ENCODE measurements around the gene KRTAP22-1. TPM values are rescaled to one million over a fixed set of nuclear protein-coding genes. Genes with fewer than 3 reads are reported as not detected.

Gene KRTAP22-1
- total RNA-seq (2022; extraction: Qiagen RNA extraction) = not detected in 5 replicates

DNA sequence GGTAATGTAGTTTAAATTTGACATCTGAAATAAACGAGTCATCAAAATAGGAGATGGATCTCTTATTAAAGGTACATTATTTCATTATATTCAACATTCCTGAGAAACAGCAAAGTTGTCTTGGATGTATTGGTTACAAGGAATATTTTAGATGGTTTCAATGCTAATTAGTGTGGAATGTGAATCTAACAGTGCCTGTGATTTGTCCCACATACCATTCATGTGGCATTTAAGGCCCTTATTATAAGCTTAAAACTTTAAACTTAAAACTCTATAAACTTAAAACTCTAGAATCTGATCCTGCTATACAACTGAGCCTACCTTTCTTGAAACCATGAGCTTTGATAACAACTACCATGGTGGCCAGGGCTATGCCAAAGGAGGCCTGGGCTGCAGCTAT is at the start of gene KRTAP22-1:
TSS of gene KRTAP22-1 (plus strand) at position 301 of the 400 bp plus-strand sequence.

DNA sequence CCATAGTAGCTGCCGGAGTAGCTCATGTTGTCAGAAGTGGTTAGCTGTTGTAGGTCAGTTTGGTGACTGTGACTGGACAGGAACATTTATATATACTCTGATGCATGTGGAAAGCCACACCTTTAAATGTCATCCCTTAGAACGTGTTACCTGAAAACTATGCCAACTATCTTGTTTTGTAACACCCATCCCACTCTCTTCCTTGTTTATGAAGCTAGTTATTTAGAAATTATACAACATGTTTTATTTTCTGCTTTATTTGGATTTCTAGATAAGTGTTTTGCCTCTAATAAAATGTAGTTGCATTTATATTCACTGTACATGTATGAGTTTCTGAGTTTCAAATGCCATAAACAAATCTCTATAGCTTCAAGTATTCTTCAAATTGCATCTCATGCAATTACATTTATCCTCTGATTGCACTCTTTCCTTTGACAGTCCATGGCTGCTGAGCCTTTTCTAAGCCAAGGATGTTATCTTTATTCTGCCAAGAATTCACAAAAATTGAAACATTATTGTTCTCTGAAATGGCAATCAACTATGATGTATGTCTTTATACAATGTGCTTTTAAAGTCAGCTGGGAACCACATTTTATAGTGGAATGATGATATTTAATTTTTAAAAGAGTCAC is 39.5 kb upstream of the KRTAP22-1 start, which contains the start of gene KRTAP19-7:
TSS of gene KRTAP19-7 (minus strand) at position 51 of the 632 bp plus-strand sequence. CDS start at position 26, 25 bp downstream.

DNA sequence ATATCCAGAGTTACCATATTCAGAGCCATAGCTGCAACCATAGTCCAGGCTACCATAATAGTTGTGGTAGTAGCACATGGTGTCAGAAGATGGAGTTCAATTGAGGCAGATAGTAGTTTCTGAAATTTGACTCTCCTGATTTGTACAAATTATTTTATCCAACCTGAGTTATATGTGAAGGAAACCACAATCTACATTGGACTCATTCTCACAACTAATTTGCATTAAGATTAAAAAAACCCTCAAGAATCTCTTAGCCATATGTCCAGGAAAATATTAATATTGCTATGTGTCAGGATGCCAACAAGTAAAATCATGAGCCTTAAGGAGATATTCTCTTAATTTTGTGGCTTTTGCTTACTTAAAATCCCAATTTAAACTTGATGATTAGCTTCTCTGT is 10.6 kb upstream of the KRTAP22-1 start, which contains the start of gene KRTAP22-2:
TSS of gene KRTAP22-2 (minus strand) at position 101 of the 400 bp plus-strand sequence.

DNA sequence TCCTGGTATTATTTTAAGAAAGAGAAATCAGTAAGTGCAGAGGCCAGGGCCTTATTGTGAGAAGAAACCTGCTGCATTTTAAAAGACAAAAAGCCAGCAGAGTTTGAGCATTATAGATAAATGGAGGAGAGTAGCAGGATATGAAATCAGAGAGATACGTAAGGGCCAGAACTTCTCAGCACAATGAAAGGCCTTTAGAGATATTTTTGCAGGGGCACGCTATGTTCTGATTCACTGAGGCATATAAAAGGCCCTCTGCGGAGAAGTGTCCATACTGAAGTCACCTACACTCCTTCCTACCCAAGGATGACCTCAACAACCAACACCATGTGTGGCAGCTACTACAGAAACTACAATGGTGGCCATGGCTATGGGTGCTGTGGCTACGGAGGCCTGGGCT is 8.7 kb upstream of the KRTAP22-1 start, which contains the start of gene KRTAP6-3:
TSS of gene KRTAP6-3 (plus strand) at position 301 of the 400 bp plus-strand sequence. CDS start at position 307, 6 bp downstream.

DNA sequence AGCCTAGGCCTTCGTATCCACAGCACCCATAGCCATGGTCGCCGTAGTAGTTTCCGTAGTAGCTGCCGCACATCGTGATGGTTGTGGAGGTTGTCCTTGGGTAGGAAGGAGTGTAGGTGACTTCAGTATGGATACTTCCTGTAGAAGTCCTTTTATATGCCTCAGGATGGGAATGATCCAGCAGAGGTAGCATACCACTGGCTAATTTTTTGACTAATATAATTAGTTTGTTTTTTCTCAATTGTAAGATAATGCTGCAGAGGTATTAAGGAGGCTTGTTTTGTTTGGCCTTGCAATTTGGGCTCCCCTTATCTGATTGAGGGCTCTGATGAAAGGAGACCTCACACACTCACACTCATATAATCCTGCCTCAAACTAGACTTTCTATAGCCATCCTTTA is 2.1 kb upstream of the KRTAP22-1 start, which contains the start of gene KRTAP6-2:
TSS of gene KRTAP6-2 (minus strand) at position 101 of the 400 bp plus-strand sequence. CDS start at position 73, 28 bp downstream.

DNA sequence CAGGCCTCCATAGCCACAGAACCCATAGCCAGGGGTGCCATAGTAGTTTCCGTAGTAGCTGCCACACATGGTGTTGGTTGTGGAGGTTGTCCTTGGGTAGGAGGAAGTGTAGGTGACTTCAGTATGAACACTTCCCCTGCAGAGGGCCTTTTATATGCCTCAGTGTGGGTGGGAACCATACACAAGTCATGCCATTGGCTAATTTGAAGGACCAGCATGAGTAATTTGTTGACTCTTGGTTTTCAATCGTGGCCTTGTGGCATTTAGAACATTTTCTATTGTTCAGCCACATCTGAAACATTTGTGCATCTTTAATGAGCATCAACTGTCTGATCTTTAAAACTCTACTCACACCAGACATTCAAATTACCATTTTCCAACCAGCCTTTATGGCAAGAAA is 12.9 kb downstream of the KRTAP22-1 start, which contains the start of gene KRTAP6-1:
TSS of gene KRTAP6-1 (minus strand) at position 95 of the 400 bp plus-strand sequence. CDS start at position 69, 26 bp downstream.

DNA sequence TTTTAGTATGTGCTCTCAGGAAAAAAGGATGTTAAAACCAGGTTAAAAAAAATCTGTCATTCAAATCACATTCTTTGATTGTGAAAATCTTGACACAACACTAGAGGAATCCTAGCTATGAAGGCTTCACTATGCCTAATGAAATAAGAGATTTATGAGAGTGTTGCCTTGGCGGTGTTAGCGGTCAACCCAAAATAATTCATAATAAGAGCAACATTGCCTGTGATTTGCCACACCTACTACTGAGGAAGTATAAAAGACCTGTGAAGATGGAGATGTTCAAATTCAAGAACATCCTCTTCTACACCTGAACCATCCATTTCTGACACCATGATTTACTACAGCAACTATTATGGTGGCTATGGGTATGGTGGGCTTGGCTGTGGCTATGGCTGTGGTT is 15.2 kb downstream of the KRTAP22-1 start, which contains the start of gene KRTAP20-1:
TSS of gene KRTAP20-1 (plus strand) at position 301 of the 400 bp plus-strand sequence. CDS start at position 331, 30 bp downstream.

DNA sequence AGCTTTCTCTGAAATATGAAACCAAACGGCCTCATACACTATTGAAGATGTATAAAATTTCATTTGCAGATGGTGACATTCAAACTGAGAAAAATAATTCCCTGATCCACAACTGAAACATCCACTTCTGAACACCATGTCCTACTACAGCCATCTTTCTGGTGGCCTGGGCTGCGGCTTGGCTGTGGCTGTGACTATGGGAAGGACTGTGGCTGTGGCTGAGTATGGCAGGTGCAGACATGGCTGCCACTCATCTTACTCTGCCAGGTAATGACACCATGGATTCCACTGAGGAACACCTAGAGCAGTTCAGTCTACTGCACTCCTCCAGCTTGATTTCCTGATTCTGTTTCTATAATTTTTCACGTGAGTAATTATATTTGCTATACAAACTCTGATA is 19.6 kb downstream of the KRTAP22-1 start, which contains the start of gene KRTAP20-4:
TSS of gene KRTAP20-4 (plus strand) at position 106 of the 400 bp plus-strand sequence.

DNA sequence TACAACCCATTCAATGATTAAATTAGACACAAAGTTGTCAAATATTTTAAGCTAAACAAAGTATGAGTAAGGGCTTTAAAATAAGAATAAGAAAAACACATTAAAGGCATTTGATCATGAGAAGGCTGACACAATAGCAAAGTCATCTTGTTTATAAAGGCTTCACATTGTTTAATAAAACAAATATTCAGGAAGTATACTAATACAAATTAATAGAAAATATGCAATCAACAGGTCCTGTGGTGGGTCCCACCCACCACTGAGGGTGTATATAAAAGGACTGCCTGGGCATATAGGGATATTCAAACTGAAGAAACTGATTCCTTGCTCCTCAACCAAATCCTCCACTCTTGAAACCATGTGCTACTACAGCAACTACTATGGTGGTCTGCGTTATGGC is 34.0 kb downstream of the KRTAP22-1 start, which contains the start of gene KRTAP20-2:
TSS of gene KRTAP20-2 (plus strand) at position 301 of the 400 bp plus-strand sequence. CDS start at position 359, 58 bp downstream.

DNA sequence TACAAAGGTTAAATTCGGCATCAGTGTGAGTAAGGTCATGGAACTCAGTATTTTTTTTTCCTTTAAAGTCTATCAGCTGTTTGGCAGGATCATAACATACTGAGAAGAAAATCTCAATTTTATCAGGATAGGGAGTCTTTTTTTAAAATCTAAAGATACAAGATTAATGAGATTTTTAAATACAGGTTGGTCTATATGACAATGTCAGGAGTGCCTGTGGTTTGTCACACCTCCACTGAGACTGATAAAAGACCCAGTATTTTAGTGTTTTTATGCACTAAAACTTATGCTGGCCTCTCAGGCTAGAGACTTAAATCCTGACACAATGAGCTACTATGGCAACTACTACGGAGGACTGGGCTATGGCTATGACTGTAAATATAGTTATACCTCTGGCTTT is 41.7 kb downstream of the KRTAP22-1 start, which contains the start of gene KRTAP20-3:
TSS of gene KRTAP20-3 (plus strand) at position 301 of the 400 bp plus-strand sequence.

Other genes with a start within 250 kb of the KRTAP22-1 start
- gene KRTAP13-2, start 228.8 kb upstream of the KRTAP22-1 start, total RNA-seq (2022; extraction: Qiagen RNA extraction) = not detected in 5 replicates
- not detected in 5 replicates for gene KRTAP13-1, start 205.1 kb upstream of the KRTAP22-1 start, total RNA-seq (2022; extraction: Qiagen RNA extraction)
- gene KRTAP13-3, start 175.2 kb upstream of the KRTAP22-1 start, total RNA-seq (2022; extraction: Qiagen RNA extraction) = not detected in 5 replicates
- not detected in 5 replicates for gene KRTAP13-4, start 170.9 kb upstream of the KRTAP22-1 start, total RNA-seq (2022; extraction: Qiagen RNA extraction)
- not detected in 5 replicates for gene KRTAP15-1, start 160.8 kb upstream of the KRTAP22-1 start, total RNA-seq (2022; extraction: Qiagen RNA extraction)
- not detected in 5 replicates for gene KRTAP19-1, start 120.7 kb upstream of the KRTAP22-1 start, total RNA-seq (2022; extraction: Qiagen RNA extraction)
- gene KRTAP19-2, start 113.7 kb upstream of the KRTAP22-1 start, total RNA-seq (2022; extraction: Qiagen RNA extraction) = not detected in 5 replicates
- gene KRTAP19-3, start 109.1 kb upstream of the KRTAP22-1 start, total RNA-seq (2022; extraction: Qiagen RNA extraction) = not detected in 5 replicates
- gene KRTAP19-4, start 103.9 kb upstream of the KRTAP22-1 start, total RNA-seq (2022; extraction: Qiagen RNA extraction) = not detected in 5 replicates
- not detected in 5 replicates for gene KRTAP19-5, start 98.9 kb upstream of the KRTAP22-1 start, total RNA-seq (2022; extraction: Qiagen RNA extraction)
- not detected in 5 replicates for gene KRTAP19-6, start 59.2 kb upstream of the KRTAP22-1 start, total RNA-seq (2022; extraction: Qiagen RNA extraction)
- gene KRTAP19-7, start 39.8 kb upstream of the KRTAP22-1 start, total RNA-seq (2022; extraction: Qiagen RNA extraction) = not detected in 5 replicates
- gene KRTAP22-2, start 10.7 kb upstream of the KRTAP22-1 start, total RNA-seq (2022; extraction: Qiagen RNA extraction) = not detected in 5 replicates
- gene KRTAP6-3, start 8.6 kb upstream of the KRTAP22-1 start, total RNA-seq (2022; extraction: Qiagen RNA extraction) = not detected in 5 replicates
- not detected in 5 replicates for gene KRTAP6-2, start 2.2 kb upstream of the KRTAP22-1 start, total RNA-seq (2022; extraction: Qiagen RNA extraction)
- not detected in 5 replicates for gene KRTAP6-1, start 12.8 kb downstream of the KRTAP22-1 start, total RNA-seq (2022; extraction: Qiagen RNA extraction)
- gene KRTAP20-1, start 15.3 kb downstream of the KRTAP22-1 start, total RNA-seq (2022; extraction: Qiagen RNA extraction) = not detected in 5 replicates
- not detected in 5 replicates for gene KRTAP20-4, start 19.5 kb downstream of the KRTAP22-1 start, total RNA-seq (2022; extraction: Qiagen RNA extraction)
- gene KRTAP20-2, start 34.1 kb downstream of the KRTAP22-1 start, total RNA-seq (2022; extraction: Qiagen RNA extraction) = not detected in 5 replicates
- not detected in 5 replicates for gene KRTAP20-3, start 41.8 kb downstream of the KRTAP22-1 start, total RNA-seq (2022; extraction: Qiagen RNA extraction)
- not detected in 5 replicates for gene KRTAP21-3, start 117.7 kb downstream of the KRTAP22-1 start, total RNA-seq (2022; extraction: Qiagen RNA extraction)
- not detected in 5 replicates for gene KRTAP21-2, start 146.2 kb downstream of the KRTAP22-1 start, total RNA-seq (2022; extraction: Qiagen RNA extraction)
- not detected in 5 replicates for gene KRTAP21-1, start 154.3 kb downstream of the KRTAP22-1 start, total RNA-seq (2022; extraction: Qiagen RNA extraction)
- not detected in 5 replicates for gene KRTAP8-1, start 212.2 kb downstream of the KRTAP22-1 start, total RNA-seq (2022; extraction: Qiagen RNA extraction)
- gene KRTAP7-1, start 228.7 kb downstream of the KRTAP22-1 start, total RNA-seq (2022; extraction: Qiagen RNA extraction) = not detected in 5 replicates

Data from A549 treated with CORT108297 at 1 μM for 4 hours (cell line).